HEK293 (cell line): Measurements from ENCODE around the gene KRT39.

Experiments used
- HOXA7 ChIP-seq: sonication (generic); formaldehyde crosslinking; IDR thresholded peaks from 2 replicates; pipeline ENCODE4 v1.8.1; 2022; ENCODE audit warnings: missing genetic modification reagents, borderline replicate concordance
- KLF16 ChIP-seq: fragments of 450-650 bp; formaldehyde crosslinking; IDR thresholded peaks from 2 replicates; pipeline ENCODE4 v1.5.1; 2017; ENCODE audit warnings: missing biosample characterization, missing genetic modification characterization
- KLF8 ChIP-seq: fragments of 450-650 bp; formaldehyde crosslinking; IDR thresholded peaks from 2 replicates; pipeline ENCODE4 v1.5.1; 2016; ENCODE audit warnings: missing biosample characterization, missing genetic modification characterization
- TCF7L2 ChIP-seq: IDR thresholded peaks from 2 replicates; pipeline ENCODE4 v1.6.1; 2011; ENCODE audit warnings: low read depth, mild to moderate bottlenecking, inconsistent platforms, low read length, moderate library complexity, borderline replicate concordance
- ZBTB7A ChIP-seq: fragments of 450-650 bp; formaldehyde crosslinking; IDR thresholded peaks from 2 replicates; pipeline ENCODE4 v1.5.1; 2016; ENCODE audit warnings: low read depth, missing biosample characterization, missing genetic modification characterization
- ZNF184 ChIP-seq: fragments of 450-650 bp; IDR thresholded peaks from 2 replicates; pipeline ENCODE4 v1.5.1; 2018; ENCODE audit warnings: missing biosample characterization, mild to moderate bottlenecking, missing genetic modification characterization
- ZNF239 ChIP-seq: fragments of 450-650 bp; formaldehyde crosslinking; IDR thresholded peaks from 2 replicates; pipeline ENCODE4 v1.5.1; 2016; ENCODE audit warnings: missing biosample characterization, missing genetic modification characterization
- TF ChIP-seq, protein P1 (sequence below): fragments of 450-650 bp; formaldehyde crosslinking; IDR thresholded peaks from 2 replicates; pipeline ENCODE4 v1.5.1; 2016; ENCODE audit warnings: missing biosample characterization, missing genetic modification characterization
- TF ChIP-seq, protein P2 (sequence below): fragments of 450-650 bp; formaldehyde crosslinking; IDR thresholded peaks from 2 replicates; pipeline ENCODE4 v1.5.1; 2016; ENCODE audit warnings: missing biosample characterization, missing genetic modification characterization
- TF ChIP-seq, protein P3 (sequence below): fragments of 450-650 bp; formaldehyde crosslinking; conservative IDR thresholded peaks from 2 replicates; pipeline ENCODE4 v1.5.1; 2016; ENCODE audit warnings: low read depth, missing biosample characterization, missing genetic modification characterization

DNA sequence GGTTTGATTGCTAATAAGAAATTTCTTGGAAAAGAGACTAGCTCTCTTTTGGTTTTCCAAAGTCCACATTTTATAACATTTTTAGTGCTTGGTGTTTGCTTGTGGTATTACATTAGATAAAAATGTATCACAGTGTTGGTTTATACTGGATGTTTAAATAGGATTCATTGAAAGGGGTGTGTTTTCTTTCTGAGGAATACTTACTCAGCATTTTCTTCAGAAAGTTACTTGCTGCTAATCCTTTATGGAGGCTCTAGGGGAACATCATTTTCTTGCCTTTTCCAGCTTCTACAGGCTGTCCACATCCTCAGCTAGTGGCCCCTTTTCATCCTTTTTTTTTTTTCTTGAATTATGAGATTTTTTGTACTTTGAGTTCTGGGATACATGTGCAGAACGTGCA, 834 bp upstream of the KRT39 start:
- no peak for TF ChIP-seq HOXA7 (CRISPR knock-in tag)
- no peak for TF ChIP-seq TCF7L2
- TF ChIP-seq KLF8 (tag by site-specific recombination): no peak
- TF ChIP-seq, protein P1, sequence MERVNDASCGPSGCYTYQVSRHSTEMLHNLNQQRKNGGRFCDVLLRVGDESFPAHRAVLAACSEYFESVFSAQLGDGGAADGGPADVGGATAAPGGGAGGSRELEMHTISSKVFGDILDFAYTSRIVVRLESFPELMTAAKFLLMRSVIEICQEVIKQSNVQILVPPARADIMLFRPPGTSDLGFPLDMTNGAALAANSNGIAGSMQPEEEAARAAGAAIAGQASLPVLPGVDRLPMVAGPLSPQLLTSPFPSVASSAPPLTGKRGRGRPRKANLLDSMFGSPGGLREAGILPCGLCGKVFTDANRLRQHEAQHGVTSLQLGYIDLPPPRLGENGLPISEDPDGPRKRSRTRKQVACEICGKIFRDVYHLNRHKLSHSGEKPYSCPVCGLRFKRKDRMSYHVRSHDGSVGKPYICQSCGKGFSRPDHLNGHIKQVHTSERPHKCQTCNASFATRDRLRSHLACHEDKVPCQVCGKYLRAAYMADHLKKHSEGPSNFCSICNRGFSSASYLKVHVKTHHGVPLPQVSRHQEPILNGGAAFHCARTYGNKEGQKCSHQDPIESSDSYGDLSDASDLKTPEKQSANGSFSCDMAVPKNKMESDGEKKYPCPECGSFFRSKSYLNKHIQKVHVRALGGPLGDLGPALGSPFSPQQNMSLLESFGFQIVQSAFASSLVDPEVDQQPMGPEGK: no peak
- no peak for TF ChIP-seq ZBTB7A (tag by site-specific recombination)
- TF ChIP-seq, protein P2, sequence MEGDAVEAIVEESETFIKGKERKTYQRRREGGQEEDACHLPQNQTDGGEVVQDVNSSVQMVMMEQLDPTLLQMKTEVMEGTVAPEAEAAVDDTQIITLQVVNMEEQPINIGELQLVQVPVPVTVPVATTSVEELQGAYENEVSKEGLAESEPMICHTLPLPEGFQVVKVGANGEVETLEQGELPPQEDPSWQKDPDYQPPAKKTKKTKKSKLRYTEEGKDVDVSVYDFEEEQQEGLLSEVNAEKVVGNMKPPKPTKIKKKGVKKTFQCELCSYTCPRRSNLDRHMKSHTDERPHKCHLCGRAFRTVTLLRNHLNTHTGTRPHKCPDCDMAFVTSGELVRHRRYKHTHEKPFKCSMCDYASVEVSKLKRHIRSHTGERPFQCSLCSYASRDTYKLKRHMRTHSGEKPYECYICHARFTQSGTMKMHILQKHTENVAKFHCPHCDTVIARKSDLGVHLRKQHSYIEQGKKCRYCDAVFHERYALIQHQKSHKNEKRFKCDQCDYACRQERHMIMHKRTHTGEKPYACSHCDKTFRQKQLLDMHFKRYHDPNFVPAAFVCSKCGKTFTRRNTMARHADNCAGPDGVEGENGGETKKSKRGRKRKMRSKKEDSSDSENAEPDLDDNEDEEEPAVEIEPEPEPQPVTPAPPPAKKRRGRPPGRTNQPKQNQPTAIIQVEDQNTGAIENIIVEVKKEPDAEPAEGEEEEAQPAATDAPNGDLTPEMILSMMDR (tag by site-specific recombination): no peak
- TF ChIP-seq, protein P3, sequence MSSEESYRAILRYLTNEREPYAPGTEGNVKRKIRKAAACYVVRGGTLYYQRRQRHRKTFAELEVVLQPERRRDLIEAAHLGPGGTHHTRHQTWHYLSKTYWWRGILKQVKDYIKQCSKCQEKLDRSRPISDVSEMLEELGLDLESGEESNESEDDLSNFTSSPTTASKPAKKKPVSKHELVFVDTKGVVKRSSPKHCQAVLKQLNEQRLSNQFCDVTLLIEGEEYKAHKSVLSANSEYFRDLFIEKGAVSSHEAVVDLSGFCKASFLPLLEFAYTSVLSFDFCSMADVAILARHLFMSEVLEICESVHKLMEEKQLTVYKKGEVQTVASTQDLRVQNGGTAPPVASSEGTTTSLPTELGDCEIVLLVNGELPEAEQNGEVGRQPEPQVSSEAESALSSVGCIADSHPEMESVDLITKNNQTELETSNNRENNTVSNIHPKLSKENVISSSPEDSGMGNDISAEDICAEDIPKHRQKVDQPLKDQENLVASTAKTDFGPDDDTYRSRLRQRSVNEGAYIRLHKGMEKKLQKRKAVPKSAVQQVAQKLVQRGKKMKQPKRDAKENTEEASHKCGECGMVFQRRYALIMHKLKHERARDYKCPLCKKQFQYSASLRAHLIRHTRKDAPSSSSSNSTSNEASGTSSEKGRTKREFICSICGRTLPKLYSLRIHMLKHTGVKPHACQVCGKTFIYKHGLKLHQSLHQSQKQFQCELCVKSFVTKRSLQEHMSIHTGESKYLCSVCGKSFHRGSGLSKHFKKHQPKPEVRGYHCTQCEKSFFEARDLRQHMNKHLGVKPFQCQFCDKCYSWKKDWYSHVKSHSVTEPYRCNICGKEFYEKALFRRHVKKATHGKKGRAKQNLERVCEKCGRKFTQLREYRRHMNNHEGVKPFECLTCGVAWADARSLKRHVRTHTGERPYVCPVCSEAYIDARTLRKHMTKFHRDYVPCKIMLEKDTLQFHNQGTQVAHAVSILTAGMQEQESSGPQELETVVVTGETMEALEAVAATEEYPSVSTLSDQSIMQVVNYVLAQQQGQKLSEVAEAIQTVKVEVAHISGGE (tag by site-specific recombination): no peak
- no peak for TF ChIP-seq ZNF239 (tag by site-specific recombination)
- TF ChIP-seq ZNF184 (tag by site-specific recombination): no peak
- no peak for TF ChIP-seq KLF16 (tag by site-specific recombination)
